ENCODE measurements around the gene FUBP3. TPM values are rescaled to one million over a fixed set of nuclear protein-coding genes. Genes with fewer than 3 reads are reported as not detected.

The FUBP3 gene
- total RNA-seq, 6 donors from 2014 or later: 28.7 to 139 (median 43.6) TPM

GRCh38 chr9:130542038-130542437, 37.3 kb upstream of the FUBP3 start:
- Histone ChIP-seq H3K36me3 (no peaks in the 10 kb centered on the region), H3K4me1 (peaks cover 0 to 4% (median 1%) of the 10 kb centered on the region in 4 donors), H3K4me3 (no peak overlapping the region), H3K27me3 (peaks cover 0 to 10% (median 2%) of the 10 kb centered on the region in 4 donors), H3K27ac (no peak overlapping the region), H3K9me3 (no peaks in the 10 kb centered on the region)
- 72 to 95% methylated on average over 5 of the region's 5 CpGs for WGBS, 2 donors
- DNase-seq (no peak), ATAC-seq (ENCODE audit: low FRiP score in 2 of 2) (no peak)
- TF ChIP-seq POLR2A (IDR thresholded peaks at IDR 0.05) (no peak), POLR2AphosphoS5 (IDR thresholded peaks at IDR 0.05) (no peak), CTCF (IDR thresholded peaks at IDR 0.05) (no peak), EP300 (IDR thresholded peaks at IDR 0.05) (no peak)

GRCh38 chr9:130542457-130543228, 36.7 kb upstream of the FUBP3 start:
- no peak for TF ChIP-seq POLR2AphosphoS5 (IDR thresholded peaks at IDR 0.05)
- no peak for TF ChIP-seq EP300 (IDR thresholded peaks at IDR 0.05)
- TF ChIP-seq CTCF (IDR thresholded peaks at IDR 0.05): no peak
- no peak for TF ChIP-seq POLR2A (IDR thresholded peaks at IDR 0.05)
- Histone ChIP-seq H3K36me3 (no peaks in the 10 kb centered on the region), H3K27ac (no peak overlapping the region), H3K4me1 (no peaks in the 10 kb centered on the region), H3K9me3 (no peaks in the 10 kb centered on the region), H3K4me3 (no peak overlapping the region), H3K27me3 (peaks cover 0 to 7% (median 0%) of the 10 kb centered on the region in 4 donors)
- DNase-seq (no peak), ATAC-seq (ENCODE audit: low FRiP score in 2 of 2) (no peak)
- 60 to 66% methylated on average over 7 of the region's 7 CpGs for WGBS, 2 donors

GRCh38 chr9:130543368-130543767, 36.0 kb upstream of the FUBP3 start:
- DNase-seq (no peak), ATAC-seq (ENCODE audit: low FRiP score in 2 of 2) (no peak)
- H3K4me1 ChIP-seq: no peaks in the 10 kb centered on the region
- no peak overlapping the region for H3K4me3 ChIP-seq
- H3K27me3 ChIP-seq: peaks cover 0 to 5% (median 0%) of the 10 kb centered on the region in 4 donors
- 44 to 70% methylated on average over 7 to 8 of the region's 8 CpGs for WGBS, 2 donors
- TF ChIP-seq CTCF (IDR thresholded peaks at IDR 0.05) (no peak), POLR2A (IDR thresholded peaks at IDR 0.05) (no peak)
- no peaks in the 10 kb centered on the region for H3K9me3 ChIP-seq
- H3K27ac ChIP-seq: no peak overlapping the region
- H3K36me3 ChIP-seq: no peaks in the 10 kb centered on the region

- DNase-seq: no peak
- Histone ChIP-seq H3K9me3 (no peaks in the 10 kb centered on the region), H3K4me1 (no peaks in the 10 kb centered on the region), H3K36me3 (no peaks in the 10 kb centered on the region), H3K27me3 (peaks cover 0 to under 1% (median 0%) of the 10 kb centered on the region in 4 donors), H3K4me3 (no peak overlapping the region), H3K27ac (no peak overlapping the region)
- ATAC-seq (ENCODE audit: low FRiP score in 2 of 2): no peak
- WGBS, 2 donors: 59 to 66% methylated on average over 6 of the region's 6 CpGs
- TF ChIP-seq POLR2AphosphoS5 (IDR thresholded peaks at IDR 0.05) (no peak), POLR2A (IDR thresholded peaks at IDR 0.05) (no peak), EP300 (IDR thresholded peaks at IDR 0.05) (no peak), CTCF (IDR thresholded peaks at IDR 0.05) (no peak)
Observed at GRCh38 chr9:130543859-130544258, 35.5 kb upstream of the FUBP3 start.

GRCh38 chr9:130544364-130544763, 35.0 kb upstream of the FUBP3 start:
- H3K4me3 ChIP-seq: no peak overlapping the region
- no peak overlapping the region for H3K27ac ChIP-seq
- 54 to 72% methylated on average over 9 of the region's 9 CpGs for WGBS, 2 donors
- DNase-seq (no peak), ATAC-seq (ENCODE audit: low FRiP score in 2 of 2) (no peak)
- H3K4me1 ChIP-seq: no peaks in the 10 kb centered on the region
- peaks cover 0 to 4% (median 0%) of the 10 kb centered on the region in 4 donors for H3K9me3 ChIP-seq
- TF ChIP-seq POLR2AphosphoS5 (IDR thresholded peaks at IDR 0.05) (no peak), CTCF (IDR thresholded peaks at IDR 0.05) (no peak), EP300 (IDR thresholded peaks at IDR 0.05) (no peak), POLR2A (IDR thresholded peaks at IDR 0.05) (no peak)
- H3K36me3 ChIP-seq: no peaks in the 10 kb centered on the region
- H3K27me3 ChIP-seq: no peaks in the 10 kb centered on the region

Data from upper lobe of left lung (tissue), 6 donors.